ENCODE measurements around the gene SERPINA4.

SERPINA4 gene

DNA sequence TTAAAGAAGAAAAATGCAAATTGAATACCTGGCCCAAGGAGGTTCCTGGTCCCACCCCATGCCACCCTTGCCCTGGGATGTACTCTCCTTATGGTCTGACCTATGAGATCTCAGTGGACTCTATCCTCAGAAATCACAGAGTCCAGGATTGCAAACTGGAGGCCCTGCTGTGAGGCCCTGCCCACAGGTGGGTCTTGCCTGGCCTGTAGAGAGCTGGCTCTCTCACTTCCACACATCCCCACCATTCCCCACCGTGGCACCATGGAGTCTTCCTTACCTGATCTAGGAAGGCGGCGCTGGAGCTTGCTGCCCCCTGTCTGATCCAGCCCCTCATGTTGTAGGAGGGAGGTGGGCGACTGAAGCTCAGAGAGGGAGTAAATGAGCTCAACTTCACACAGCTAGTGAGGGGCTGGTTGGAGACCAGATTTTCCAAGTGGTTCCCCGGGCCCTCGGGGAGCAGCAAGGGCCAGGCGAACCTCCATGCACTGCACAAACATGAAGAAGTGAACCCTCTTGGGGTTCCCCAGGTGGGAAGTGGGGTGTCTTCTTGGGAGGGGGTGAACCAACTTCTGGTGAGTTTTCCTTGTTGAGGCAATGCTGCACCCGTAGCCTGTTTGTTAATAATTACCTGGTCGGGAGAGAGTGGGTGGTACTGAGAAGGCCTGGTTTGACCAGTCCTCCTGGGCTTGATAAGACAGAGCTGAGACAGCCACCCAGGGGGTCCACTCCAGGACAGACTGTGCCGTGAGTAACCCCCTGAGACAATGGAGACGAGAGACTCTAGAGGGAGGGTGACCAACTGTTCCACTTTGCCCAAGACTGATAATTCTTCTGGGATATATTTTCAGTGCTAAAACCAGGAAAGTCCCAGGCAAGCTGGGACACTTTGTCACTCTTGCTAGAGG lies at the start of gene SERPINA4:
Gene SERPINA4, plus strand, starts transcription at position 692 of the 905 bp plus-strand sequence. CDS start 2,041 bp downstream, outside the sequence.
- no peak within 1 kb of the TSS for H3K27ac ChIP-seq (ENCODE audit: low read depth, low read length)
- no peaks in the 10 kb centered on the region for H3K4me1 ChIP-seq (ENCODE audit: control insufficient read depth, low read length)
- H3K9me2 ChIP-seq (replicated peaks; ENCODE audit: control insufficient read depth, low read length): no peaks in the 10 kb centered on the region
- no peaks in the 10 kb centered on the region for H3F3A ChIP-seq (ENCODE audit: control insufficient read depth, insufficient read depth)
- no peak within 1 kb of the TSS for H3K4me2 ChIP-seq (ENCODE audit: low read length)
- no peak for TF ChIP-seq CTCF (IDR thresholded peaks at IDR 0.05; ENCODE audit: low read depth, low read length, poor library complexity, severe bottlenecking)
- H3K9me3 ChIP-seq (ENCODE audit: control insufficient read depth, insufficient read depth, low read length): no peaks in the 10 kb centered on the region
- H3K27me3 ChIP-seq (ENCODE audit: control insufficient read depth, low read length): peaks cover 3% of the 10 kb centered on the region; the same call in 1 of the 2 replicates
- no peaks in the 10 kb centered on the region for H3K36me3 ChIP-seq (ENCODE audit: control insufficient read depth, low read length)
- H3K79me2 ChIP-seq (ENCODE audit: control insufficient read depth, low read length): no peaks in the 10 kb centered on the region
- no peaks in the 10 kb centered on the region for H4K20me1 ChIP-seq (ENCODE audit: control insufficient read depth, insufficient read depth, low read depth, low read length)
- no peak within 1 kb of the TSS for H3K4me3 ChIP-seq (ENCODE audit: low read length)

- Histone ChIP-seq H3K36me3 (ENCODE audit: control insufficient read depth, low read length) (no peaks in the 10 kb centered on the region), H3K4me2 (ENCODE audit: low read length) (no peak overlapping the region), H3K4me3 (ENCODE audit: low read length) (no peak overlapping the region), H3K9me3 (ENCODE audit: control insufficient read depth, insufficient read depth, low read length) (no peaks in the 10 kb centered on the region), H3K9me2 (replicated peaks; ENCODE audit: control insufficient read depth, low read length) (no peaks in the 10 kb centered on the region), H3K27me3 (ENCODE audit: control insufficient read depth, low read length) (peaks cover 17% of the 10 kb centered on the region; the same call in 1 of the 2 replicates), H4K20me1 (ENCODE audit: control insufficient read depth, insufficient read depth, low read depth, low read length) (no peaks in the 10 kb centered on the region), H3K79me2 (ENCODE audit: control insufficient read depth, low read length) (no peaks in the 10 kb centered on the region), H3F3A (ENCODE audit: control insufficient read depth, insufficient read depth) (no peaks in the 10 kb centered on the region), H3K27ac (ENCODE audit: low read depth, low read length) (no peak overlapping the region), H3K4me1 (ENCODE audit: control insufficient read depth, low read length) (no peaks in the 10 kb centered on the region)
- TF ChIP-seq CTCF (IDR thresholded peaks at IDR 0.05; ENCODE audit: low read depth, low read length, poor library complexity, severe bottlenecking) (no peak), EZH2phosphoT487 (IDR thresholded peaks at IDR 0.05; ENCODE audit: borderline replicate concordance, low read length) (no peak)
These were observed 46.9 kb upstream of the SERPINA4 start for GRCh38 chr14:94514351-94514750.

DNA sequence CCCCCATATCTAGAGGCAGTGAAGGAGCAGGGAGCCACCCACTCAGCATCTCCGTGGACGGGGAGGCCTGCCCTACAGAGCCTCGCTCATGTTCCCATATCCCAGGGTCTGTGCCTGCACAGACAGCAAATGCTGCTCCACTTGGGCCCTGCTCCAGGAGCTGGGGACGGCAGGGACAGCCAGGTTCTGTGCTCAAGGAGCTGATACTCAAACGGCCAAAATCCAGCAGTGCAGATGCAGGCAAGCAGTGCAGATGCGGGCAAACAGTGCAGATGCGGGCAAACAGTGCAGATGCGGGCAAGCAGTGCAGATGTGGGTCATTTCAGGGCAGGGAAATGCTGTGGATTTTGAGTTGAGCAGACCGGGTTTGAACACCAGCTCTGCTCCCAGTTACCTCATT lies 45.8 kb upstream of the SERPINA4 start:
- TF ChIP-seq CTCF (IDR thresholded peaks at IDR 0.05; ENCODE audit: low read depth, low read length, poor library complexity, severe bottlenecking) (no peak), EZH2phosphoT487 (IDR thresholded peaks at IDR 0.05; ENCODE audit: borderline replicate concordance, low read length) (no peak)
- Histone ChIP-seq H3K79me2 (ENCODE audit: control insufficient read depth, low read length) (no peaks in the 10 kb centered on the region), H3K4me2 (ENCODE audit: low read length) (no peak overlapping the region), H3K9me3 (ENCODE audit: control insufficient read depth, insufficient read depth, low read length) (no peaks in the 10 kb centered on the region), H3K4me1 (ENCODE audit: control insufficient read depth, low read length) (no peaks in the 10 kb centered on the region), H3K36me3 (ENCODE audit: control insufficient read depth, low read length) (no peaks in the 10 kb centered on the region), H3K27me3 (ENCODE audit: control insufficient read depth, low read length) (peaks cover 17% of the 10 kb centered on the region; the same call in 1 of the 2 replicates), H3F3A (ENCODE audit: control insufficient read depth, insufficient read depth) (no peaks in the 10 kb centered on the region), H3K9me2 (replicated peaks; ENCODE audit: control insufficient read depth, low read length) (no peaks in the 10 kb centered on the region), H4K20me1 (ENCODE audit: control insufficient read depth, insufficient read depth, low read depth, low read length) (no peaks in the 10 kb centered on the region), H3K27ac (ENCODE audit: low read depth, low read length) (no peak overlapping the region), H3K4me3 (ENCODE audit: low read length) (no peak overlapping the region)
